ENCODE results near the gene ABHD16A.
"Not testable (repeated sequence)": the region's sequence is repeated elsewhere in the genome, so short reads cannot be mapped to it uniquely, and the experiment has no call there.

Gene ABHD16A

DNA sequence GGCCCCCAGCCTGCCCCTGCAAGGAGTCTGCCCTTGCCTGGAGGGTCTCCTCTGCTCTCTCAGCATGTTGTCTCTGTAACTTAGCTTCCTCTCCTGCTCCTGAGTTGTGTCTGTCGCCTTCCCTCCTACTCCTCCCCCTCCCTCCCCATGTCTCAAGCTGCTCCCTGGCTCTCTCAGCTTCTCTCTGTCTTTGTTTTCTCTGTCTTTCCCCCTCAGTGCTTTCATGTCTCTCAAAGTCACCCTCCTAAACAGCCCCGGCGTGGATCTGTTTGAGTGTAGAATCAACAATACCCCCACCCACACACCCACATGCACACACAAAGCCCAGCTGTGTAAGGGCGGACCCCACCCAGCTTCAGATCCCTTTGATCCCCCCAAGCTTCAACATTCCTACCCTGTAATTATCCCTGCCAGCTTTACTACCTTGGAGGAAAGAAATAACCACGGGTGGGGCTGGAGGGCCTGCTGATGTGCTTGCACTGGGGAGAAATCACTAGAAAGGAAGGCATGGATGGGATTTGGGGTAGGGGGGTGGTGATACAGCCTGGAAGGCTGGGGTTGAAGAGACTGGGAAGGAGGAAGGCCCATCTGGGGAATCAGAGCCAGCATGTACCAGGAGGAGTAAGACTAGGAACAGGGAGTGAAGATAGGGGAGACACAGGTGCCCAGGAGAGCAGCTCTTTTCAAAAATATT, 11.0 kb upstream of the ABHD16A start:
- DNase-seq, result no peak

DNA sequence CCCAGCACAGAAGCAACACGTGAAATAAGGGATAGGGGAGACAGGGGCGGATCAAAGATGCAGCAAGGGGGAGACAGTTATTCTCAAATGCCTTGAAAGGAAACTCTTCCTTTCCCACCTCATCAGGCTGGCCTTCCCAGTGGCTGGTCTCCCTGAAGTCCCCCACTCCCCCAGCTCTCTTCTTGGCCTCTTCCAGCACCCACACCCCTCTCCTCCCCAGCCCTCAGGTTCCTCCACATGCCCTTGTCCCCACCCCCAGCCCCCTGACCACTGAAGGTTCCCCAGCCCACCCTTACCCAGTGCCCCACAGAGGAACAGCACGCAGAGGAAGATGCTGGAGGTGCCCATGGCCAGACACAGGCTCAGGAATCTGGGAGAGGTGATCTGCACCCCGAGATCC, 10.3 kb upstream of the ABHD16A start:
- DNase-seq, result no peak

DNA sequence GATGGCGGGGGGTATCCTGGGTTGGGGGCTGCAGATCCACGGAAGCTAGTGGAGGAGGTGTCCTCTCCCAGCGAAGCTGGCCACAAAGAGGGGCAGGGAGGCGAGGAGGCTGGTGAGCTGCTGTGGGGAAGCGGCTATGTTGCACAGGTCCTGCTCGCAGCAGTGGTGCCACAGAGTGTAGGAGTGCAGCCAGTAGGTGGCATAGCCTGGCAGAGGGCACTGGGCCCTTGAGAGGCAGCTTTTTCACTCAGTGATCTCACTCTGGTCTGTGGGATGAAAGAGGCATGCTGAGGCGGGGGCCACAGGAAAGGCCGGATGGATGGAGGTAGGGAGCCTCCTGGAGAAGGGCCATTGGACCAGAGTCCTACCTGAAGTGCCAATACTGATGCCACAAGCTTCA, 9.2 kb upstream of the ABHD16A start:
- peak; percentile 31 to 38 for DNase-seq

DNA sequence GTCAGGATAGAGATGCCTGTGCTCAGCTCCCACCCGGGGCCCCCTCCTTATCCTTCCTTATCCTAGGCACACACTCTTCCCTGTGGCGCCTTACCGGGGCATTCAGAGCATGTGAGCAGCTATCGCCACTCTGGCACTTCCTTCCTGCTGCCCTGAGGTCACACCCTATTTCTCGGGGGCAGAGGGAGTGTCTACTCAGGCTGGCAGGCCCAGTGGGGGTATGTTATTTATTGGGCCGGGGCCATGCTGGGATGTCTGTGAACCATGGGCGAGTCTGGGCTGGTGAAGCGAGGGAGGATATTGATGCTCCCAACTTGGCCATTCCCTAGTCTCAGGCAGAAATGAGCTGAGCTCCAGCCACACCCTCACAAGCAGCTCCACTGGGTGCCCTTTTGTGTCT, 8.1 kb upstream of the ABHD16A start:
- DNase-seq, result no peak

DNA sequence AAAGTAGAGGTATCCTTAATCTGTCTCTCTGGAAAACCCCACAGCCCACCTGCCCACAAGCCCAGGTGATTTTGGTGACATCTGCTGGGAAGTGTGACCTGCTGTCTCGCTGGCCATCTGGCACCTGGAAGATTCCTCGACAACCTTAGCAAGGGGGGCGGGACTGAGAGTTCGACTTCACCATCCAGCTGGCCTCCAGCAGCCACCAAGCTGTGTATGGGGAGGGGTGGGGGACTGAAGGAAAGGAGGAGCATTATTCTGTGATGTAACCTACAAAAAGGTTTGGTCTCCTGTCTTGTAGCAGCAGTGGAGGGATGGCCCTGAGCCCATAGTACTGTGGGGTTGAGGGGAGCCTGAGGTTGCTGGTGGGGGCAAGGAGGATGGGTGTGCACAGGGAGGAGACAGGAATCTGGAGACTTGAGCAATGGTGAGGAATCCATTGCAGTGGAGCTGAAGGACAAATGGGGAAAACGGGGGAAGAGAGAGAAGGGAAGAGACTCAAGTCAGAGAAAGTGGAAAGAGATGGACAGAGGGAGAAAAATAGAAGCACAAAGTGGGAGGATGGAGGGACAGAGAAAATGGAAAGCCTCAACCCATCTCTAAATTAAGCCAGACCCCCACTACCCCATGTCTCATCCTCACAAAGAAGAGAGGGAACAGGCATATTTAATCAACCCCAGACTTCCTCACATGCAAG, 7.5 kb upstream of the ABHD16A start:
- no peak for DNase-seq

DNA sequence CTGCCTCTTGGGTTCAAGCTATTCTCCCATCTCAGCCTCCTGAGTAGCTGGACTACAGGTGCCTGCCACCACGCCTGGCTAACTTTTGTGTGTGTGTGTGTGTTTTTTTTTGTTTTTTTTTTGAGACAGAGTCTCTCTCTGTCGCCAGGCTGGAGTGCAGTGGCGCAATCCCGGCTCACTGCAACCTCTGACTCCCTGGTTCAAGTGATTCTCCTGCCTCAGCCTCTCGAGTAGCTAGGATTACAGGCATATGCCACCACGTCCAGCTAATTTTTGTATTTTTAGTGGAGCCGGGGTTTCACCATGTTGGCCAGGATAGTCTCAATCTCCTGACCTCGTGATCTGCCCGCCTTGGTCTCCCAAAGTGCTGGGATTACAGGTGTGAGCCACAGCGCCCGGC, 6.0 kb upstream of the ABHD16A start:
- DNase-seq, result not testable (repeated sequence)

DNA sequence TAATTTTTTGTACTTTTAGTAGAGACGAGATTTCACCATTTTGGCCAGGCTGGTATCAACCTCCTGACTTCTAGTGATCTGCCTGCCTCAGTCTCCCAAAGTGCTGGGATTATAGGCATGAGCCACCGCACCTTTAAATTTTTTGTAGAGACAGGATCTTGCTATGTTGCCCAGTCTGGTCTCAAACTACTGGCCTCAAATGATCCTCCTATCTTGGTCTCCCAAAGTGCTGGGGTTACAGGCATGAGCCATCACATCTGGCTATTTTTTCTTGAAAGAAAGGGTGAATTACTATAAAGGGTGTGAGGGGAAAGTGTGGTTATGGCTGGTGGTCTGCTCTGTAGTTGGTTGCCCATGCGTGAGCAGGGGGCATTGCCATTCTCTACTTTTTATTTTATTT, 5.1 kb upstream of the ABHD16A start:
- no peak for DNase-seq

DNA sequence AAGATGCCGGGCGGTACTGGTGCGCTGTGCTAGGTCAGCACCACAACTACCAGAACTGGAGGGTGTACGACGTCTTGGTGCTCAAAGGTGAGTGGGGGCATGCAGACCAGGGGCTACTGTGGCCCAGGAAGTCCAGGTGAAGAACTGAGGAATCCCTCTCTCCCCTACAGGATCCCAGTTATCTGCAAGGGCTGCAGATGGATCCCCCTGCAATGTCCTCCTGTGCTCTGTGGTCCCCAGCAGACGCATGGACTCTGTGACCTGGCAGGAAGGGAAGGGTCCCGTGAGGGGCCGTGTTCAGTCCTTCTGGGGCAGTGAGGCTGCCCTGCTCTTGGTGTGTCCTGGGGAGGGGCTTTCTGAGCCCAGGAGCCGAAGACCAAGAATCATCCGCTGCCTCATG, 4.6 kb upstream of the ABHD16A start:
- no peak for DNase-seq

DNA sequence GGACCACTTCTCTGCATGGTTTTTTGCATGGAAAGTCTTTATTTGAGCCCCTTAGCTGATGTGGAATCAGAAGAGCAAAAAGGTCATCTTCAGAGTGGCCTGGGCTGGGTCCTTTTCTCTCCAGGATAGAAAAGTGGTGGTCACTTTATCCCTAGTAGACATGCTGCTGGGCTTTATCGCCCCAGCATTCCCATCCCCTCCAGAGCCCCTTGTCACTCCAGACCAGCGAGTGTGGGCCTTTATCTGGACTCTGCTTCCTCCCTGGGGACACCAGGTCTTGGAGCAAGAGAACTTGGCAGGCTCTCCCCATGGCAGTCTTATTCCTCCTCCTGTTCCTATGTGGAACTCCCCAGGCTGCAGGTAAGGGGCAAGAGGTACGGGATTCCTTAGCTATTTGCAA, 3.5 kb upstream of the ABHD16A start, which contains the start of gene LY6G6F:
LY6G6F (plus strand) TSS at position 268 of the 400 bp plus-strand sequence; CDS start at position 309, 41 bp downstream.
- no peak for DNase-seq

DNA sequence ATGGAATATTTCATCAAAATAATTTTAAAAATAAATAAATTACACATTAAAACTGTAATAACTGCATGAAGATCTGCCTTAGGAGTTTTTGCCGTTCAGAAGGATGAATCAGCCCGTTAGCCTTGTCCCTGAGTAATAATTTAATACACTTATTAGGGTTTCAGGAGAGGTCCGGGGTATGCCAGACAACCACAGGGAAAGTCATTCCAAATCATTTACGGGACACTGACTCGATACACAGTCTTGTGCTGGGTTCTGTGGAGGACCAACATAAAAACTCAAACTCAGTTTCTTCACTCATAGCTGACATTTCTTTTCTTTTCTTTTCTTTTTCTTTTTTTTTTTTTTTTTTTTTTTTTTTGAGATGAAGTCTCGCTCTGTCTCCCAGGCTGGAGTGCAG, 2.8 kb upstream of the ABHD16A start:
- DNase-seq, result no peak

DNA sequence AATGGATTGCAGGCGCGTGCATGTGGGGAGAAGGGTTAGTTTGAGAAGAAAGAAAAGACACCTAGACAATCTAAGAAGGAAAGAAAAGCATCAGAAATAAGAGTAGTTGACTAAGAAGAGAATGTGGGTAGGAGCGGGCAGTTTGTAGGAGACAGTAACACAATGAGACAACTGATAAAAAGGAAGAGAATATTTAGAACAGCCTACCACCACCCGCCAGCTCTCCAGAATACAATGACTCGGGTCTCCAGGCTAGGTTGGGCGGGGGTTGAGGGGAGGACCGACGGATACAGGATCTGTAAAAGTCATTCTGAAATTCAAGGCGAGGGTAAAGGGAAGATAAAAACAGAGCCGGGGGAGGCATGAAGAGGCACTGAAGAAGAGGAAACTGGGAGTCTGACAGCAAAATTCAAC, 712 bp downstream of the ABHD16A start:
- DNase-seq, result peak in 1 of 2 donors; percentile 10

DNA sequence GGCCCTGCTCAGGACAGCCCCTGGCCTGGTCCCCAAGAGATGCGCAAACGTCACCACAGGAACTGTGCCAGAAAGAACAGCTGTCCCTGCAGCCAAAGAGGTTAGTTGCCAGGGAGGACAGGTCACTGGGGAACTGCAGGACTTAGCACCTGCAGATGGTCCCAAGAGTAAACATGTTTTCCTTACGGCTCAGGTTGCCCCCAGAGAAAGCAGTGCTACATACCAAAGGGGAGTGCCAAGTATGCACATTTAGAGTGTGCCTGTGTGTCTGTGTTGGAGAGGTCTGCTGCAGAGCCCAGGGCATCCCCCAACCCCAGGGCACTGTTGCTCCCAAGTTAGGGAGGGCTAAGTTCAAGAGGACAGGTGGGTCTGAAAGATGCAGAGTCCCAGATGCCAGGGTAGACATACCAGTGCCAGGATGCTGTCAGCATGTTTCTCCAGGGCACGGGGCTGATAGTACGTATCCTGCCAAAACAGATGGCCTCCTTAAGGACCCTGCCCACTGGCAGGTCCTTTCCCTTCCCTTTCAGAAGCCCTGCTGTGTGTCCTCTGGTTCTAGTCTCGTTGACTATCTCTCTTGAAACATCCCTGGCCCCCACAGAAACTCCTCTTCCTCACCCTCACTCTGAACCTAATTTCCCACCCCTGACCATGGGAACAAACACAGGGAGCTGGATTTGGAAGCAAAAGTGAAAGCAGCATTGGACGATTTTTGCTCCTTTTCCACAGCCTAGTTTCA, 1.3 kb downstream of the ABHD16A start:
- DNase-seq, result no peak

DNA sequence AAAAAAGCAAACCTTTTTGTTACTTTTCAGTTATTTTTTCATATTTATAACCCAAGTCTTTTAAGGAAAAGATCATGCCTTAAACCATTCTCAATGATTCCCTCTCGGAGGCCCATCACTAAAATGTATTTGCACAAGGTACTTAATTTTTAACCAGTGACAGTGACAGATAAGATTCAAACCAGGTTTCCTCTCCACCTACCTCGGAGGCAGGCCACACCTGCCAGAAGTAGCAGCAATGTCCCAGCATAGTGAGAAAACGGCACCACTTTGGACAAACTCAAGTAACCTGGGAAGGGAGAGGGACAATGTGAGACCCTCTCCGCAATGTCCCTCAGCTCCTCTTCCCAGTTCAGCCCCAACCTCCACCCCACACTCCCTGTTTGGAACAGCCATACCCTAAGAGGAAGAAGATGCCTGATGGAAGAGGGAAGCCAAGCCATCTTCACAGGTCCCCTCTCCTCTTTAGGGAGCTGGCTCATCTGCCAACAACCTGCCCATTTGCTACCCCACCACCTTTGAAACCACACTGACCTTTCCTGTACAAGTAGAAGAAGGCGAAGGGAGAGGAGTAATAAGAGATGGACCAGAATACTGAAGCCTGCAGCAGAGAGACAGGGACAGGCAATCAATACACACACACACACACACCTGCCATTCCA, 2.3 kb downstream of the ABHD16A start:
- DNase-seq, result no peak

DNA sequence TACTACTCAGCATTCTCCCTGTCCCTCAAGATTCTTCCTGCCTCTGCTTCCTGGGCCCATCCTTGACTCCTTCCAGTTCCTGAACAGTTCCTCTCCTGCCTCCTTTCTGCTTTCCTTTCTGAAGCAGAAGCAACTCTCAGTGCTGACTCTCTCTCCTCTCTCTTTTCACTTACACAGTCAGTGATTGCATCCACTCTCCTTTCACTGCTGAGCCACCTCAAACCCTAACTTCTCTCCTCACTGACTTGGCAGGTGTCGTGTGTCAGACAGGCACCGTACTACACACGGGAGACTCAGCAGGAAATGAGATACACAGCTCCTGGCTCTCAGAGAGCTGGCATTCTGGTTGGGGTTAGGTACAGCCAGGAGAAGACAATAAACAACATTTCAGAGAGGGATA, 5.6 kb downstream of the ABHD16A start:
- no peak for DNase-seq

DNA sequence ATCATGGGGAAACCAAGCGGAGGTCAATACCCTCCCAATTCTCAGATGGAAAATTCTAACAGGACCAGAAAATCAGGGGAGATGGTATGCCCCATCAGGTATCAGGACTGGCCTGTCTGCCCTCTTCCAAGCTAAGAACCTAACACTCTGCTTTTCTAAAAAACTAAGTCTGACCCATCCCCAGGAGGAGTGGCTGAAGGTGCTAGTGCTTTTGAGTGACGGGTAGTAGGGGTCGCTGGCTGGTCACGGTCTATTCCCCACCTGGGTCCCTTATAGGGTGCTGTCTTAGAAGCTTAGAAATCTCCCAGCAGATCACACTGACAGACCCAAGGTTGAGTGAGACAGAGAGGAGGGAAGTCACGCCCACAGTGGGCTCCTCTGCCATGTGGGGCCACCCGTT, 9.6 kb downstream of the ABHD16A start:
- no peak for DNase-seq

DNA sequence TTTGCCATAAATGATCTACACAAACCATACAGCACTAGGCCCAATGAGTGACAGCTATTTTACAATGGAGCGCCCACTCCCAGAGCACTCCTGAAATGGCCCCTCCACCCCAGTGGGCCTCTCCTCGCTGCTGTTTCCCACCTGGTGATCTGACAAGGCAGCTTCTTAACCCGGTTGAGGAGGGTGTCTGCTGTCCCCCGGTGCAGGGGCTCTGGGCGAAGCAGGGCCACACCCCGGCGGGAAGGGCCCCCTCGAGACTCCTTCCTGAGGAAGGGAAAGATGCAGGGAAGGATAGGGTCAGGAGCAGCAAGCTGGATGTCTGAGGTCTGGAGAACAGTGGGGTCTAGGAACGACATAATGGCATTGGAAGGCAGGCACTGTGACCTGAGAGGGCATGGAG, 10.2 kb downstream of the ABHD16A start:
- no peak for DNase-seq

DNA sequence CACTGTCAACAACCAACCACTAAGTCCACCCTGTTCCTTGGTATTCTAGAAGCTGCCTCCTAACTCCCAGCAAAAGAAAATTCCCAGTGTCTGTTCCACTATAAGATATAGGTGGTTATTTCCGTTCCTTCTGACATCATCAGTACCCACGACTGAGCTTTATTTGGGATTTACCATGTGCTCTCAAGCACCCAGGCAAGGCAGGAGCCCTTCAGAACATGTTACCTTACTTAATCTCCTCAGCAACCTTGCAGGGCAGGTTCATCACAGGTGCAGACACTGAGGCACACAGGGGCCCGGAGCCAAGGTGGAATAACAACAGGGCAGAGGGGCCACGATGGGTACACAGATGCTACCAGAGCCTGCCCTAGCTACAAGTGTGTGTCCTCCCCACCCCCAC, 10.8 kb downstream of the ABHD16A start:
- DNase-seq, result no peak

DNA sequence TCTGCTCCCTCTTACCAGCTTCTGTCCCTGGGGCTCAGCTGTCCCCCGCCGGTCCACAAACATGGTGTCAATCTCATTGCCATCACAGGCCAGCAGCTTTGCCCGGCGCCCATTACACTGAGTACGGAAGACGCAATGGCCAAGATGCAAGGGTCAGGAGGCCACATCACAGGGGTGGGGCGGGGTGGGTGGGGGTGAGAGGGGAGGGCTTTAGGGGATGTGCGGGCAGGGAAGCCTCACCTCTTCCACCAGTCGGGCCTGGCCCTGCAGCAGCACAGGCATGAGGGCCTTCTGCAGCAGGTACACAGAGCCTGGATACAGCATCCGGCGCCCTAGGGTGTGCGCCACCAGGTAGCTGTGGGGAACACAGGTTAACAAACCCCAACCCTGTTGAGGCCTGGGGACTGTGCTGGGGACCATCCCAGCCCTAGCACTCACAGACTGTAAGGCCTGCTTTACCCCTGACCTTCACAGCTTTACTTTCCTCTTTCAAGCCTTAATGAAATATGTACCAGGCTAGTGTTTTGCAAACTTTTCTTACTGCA, 11.5 kb downstream of the ABHD16A start:
- DNase-seq, result no peak

DNA sequence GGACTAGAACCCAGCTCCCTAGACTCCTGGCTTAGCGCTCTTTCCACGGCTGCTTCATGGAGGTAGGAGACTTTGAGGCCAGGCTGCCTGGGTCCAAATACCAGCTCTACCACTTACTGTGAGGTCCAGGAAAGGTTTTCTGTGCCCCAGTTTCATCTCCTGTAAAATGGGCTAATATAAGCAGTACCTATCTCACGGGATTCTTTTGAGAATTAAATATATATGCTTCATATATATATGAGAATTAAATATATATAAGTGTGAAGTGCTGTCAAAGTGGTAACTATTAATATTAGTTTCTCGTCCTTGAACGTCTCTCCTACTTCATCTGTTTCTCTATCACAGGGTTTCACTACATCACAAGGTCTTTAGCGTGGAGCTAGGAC, 12.1 kb downstream of the ABHD16A start:
- no peak for DNase-seq

DNA sequence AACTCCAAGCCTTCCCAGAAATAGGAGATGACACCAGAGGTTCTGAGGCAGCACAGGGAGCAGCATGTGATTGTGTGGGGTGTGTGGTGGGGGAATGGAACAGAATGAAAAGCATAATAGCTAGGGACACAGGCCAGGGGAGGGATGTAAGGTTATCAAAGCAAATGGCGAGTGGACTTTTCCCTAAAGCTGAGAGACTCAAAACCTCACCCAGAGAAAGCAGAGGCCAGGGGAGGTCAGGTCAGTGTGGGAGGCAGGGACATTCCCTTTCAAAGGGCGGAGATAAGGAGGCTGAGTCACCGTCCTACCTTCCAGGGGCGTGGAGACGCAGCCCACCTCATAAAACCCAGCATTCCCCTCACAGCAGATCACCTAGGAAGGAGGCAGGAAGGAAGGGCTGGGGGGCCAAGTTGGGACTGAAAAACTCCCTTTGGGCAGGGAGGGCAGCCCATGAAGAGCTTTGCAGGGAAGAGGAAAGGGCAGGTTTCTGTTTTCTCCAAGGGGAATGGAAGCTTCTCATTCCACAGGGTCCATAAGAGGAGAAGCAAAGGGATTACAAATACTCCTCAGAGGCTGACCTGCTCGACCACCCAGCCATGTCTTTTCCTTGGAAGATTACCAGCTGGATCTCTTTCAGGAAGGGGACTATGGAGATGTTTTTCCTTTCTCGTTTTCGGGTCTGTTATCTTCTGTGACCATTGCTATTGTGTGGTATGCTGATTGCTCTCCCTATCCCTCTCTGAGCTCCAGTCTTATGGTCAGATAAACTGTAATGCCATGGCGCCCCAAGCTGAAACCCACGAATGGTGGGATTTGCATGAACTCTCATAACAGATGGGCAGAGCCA, 12.7 kb downstream of the ABHD16A start:
- DNase-seq, result no peak

DNA sequence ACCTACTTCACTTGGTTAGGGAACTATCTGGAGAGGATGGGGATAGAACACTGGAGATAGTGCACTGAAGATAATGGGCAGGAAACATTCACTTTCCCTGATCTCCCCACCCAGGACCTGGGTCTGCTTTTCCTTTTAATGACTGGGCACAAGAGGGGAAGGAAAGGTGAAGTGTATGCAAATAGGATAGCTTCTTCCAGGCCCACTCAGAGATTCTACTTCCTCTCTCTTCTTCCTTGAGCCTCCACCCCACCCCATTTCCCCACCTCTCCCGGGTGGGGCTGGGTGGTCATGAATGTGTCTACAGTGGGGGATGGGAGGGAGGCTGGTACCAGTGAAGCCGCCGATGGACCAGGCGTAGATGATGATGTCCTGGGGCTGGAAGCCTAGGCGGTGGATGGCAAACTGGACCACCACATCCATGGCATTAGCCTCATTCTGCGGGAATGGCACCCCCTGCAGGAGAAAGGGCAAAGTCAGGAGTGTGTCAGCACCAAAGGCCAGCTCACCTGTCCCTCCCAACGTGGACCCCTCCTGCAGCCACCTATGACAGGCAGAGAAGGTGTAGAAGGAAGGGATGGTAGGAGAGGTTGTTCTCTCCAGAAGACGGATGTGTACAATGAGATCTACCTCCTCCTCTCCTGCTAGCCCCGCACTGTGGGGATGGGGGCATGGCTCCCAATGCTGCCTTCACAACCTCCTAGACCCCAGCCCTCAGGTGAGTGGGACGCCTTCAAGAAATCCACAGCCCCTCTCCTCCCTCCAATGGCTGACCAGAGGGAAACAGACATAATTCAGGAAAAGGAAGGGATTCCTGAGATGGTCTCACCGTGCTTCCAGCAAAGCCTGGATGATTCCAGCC, 13.6 kb downstream of the ABHD16A start:
- DNase-seq, result peak in 1 of 2 donors; percentile 13

All from CD4-positive, alpha-beta T cell treated with Interleukin-1 beta for 1 hour (primary cell).